ENCODE results near the gene CPED1. TPM values are rescaled to one million over a fixed set of nuclear protein-coding genes. Genes with fewer than 3 reads are reported as not detected.

Gene CPED1
- total RNA-seq, 1 donor from 2014 or later = 33.8 TPM

DNA sequence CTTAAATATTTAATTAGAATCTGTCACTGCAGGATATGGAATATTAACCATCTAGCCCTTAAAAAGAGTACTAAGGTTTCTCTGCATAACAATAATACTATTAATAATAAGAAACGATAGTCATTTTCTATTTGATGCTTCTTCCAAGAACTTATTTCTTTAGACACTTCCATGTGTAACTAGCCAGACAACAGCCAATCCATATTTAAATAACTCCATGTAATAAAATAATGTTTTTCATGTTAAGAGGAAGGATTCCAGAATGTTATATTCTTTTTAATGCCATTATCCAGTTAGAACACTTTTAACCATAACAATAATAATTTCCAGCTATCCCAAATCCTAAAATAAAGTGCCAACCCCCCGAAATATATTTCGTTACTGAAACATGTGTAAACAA, 170.2 kb downstream of the CPED1 start:
- Histone ChIP-seq H3K9me3 (replicated peaks) (no peaks in the 10 kb centered on the region), H3K4me1 (no peaks in the 10 kb centered on the region), H3K27me3 (ENCODE audit: low read depth) (no peaks in the 10 kb centered on the region), H3K4me3 (no peak overlapping the region), H3K36me3 (no peaks in the 10 kb centered on the region), H3K27ac (replicated peaks) (no peak overlapping the region)
- no peak for DNase-seq
- TF ChIP-seq, protein P1, sequence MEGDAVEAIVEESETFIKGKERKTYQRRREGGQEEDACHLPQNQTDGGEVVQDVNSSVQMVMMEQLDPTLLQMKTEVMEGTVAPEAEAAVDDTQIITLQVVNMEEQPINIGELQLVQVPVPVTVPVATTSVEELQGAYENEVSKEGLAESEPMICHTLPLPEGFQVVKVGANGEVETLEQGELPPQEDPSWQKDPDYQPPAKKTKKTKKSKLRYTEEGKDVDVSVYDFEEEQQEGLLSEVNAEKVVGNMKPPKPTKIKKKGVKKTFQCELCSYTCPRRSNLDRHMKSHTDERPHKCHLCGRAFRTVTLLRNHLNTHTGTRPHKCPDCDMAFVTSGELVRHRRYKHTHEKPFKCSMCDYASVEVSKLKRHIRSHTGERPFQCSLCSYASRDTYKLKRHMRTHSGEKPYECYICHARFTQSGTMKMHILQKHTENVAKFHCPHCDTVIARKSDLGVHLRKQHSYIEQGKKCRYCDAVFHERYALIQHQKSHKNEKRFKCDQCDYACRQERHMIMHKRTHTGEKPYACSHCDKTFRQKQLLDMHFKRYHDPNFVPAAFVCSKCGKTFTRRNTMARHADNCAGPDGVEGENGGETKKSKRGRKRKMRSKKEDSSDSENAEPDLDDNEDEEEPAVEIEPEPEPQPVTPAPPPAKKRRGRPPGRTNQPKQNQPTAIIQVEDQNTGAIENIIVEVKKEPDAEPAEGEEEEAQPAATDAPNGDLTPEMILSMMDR (IDR thresholded peaks at IDR 0.05; ENCODE audit: borderline replicate concordance) = no peak
- intact Hi-C loops (cut with micrococcal nuclease) = no loop called here

DNA sequence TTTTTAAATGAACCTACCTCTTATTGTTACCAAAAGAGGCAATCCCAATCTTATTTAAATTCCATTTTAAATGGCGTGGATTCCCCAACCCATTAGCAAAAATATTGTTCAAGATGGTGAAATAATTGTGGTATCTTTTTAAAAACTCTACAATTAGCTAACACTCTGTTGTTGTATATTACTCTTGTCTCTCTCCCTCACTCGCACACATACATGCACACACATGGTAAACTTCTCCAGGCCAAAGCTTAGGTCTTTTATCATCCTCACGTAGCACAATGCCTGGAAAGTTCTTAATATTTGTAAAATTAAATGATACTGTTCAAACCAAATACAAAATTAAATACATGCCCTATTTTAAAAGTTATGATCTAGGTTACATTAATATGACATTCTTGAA, 171.0 kb downstream of the CPED1 start:
- DNase-seq = no peak
- Histone ChIP-seq H3K4me1 (no peaks in the 10 kb centered on the region), H3K27me3 (ENCODE audit: low read depth) (no peaks in the 10 kb centered on the region), H3K4me3 (no peak overlapping the region), H3K27ac (replicated peaks) (no peak overlapping the region), H3K36me3 (no peaks in the 10 kb centered on the region), H3K9me3 (replicated peaks) (no peaks in the 10 kb centered on the region)
- TF ChIP-seq, protein P1 (IDR thresholded peaks at IDR 0.05; ENCODE audit: borderline replicate concordance) = no peak
- intact Hi-C loops (cut with micrococcal nuclease) = no loop called here

DNA sequence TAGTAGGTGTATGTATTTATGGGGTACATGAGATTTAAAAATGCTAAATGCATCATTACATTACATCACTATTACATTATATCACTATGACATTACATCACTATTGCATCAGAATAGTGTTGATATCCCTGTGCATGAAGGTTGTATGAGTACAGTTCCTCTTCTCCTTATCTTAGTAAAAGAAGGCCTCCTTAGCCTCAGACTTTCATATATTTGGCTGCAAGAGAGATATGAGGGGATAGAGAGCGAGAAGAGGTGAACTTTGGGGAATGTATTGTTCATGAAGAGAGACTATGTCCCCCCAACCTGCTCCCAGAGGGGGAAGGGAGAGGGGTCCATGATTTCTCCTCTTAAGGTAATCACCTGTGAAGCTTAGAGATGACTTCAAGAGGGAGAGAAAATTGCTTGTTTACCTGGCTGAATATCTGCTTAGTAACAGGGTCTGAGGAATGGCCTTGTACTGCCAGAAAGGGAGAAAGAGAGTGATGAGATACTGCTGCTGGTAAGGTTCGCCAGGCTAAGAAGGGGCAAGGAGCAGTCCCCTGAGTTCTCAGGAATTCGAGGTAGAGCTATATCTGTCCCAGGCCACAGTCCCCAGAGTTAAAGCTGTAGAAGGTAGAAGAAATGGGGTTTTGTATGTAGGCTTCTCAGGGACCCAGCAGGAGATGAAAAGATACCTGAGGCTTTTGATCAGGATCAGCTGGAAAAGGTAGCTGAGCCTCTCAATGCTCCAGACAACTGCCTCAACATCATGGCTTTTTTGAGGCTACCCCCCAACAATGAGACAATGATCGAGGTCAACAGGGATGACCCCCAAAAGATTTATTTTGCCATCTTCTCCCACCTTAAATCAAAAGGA, 171.9 kb downstream of the CPED1 start:
- intact Hi-C loops (cut with micrococcal nuclease) = no loop called here
- no peaks in the 10 kb centered on the region for H3K9me3 ChIP-seq (replicated peaks)
- TF ChIP-seq, protein P1 (IDR thresholded peaks at IDR 0.05; ENCODE audit: borderline replicate concordance) = no peak
- H3K27ac ChIP-seq (replicated peaks) = no peak overlapping the region
- H3K4me3 ChIP-seq = no peak overlapping the region
- H3K4me1 ChIP-seq = no peaks in the 10 kb centered on the region
- no peaks in the 10 kb centered on the region for H3K27me3 ChIP-seq (ENCODE audit: low read depth)
- no peak for DNase-seq
- no peaks in the 10 kb centered on the region for H3K36me3 ChIP-seq

DNA sequence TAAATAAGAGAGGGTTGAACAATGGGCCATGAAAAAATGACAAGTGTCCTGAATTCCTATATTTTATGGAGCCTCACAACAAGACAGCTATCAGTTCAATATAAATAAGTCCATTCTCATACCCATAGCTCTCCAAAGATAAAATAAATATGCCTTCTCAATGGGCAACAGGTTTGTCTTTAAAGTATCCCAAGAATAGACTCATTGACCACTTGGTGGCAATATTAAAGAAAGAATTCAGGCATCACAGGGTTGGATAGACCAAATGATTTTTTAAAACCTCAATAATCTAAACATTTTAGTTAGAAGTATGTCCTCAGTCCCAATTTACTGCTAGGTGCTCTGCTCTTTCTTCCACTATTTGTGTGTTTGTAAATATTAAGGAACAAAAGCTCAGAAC, 175.2 kb downstream of the CPED1 start:
- Histone ChIP-seq H3K27me3 (ENCODE audit: low read depth) (no peaks in the 10 kb centered on the region), H3K9me3 (replicated peaks) (no peaks in the 10 kb centered on the region), H3K4me1 (no peaks in the 10 kb centered on the region), H3K27ac (replicated peaks) (no peak overlapping the region), H3K36me3 (no peaks in the 10 kb centered on the region), H3K4me3 (no peak overlapping the region)
- TF ChIP-seq, protein P1 (IDR thresholded peaks at IDR 0.05; ENCODE audit: borderline replicate concordance) = no peak
- DNase-seq = no peak
- intact Hi-C loops (cut with micrococcal nuclease) = no loop called here

DNA sequence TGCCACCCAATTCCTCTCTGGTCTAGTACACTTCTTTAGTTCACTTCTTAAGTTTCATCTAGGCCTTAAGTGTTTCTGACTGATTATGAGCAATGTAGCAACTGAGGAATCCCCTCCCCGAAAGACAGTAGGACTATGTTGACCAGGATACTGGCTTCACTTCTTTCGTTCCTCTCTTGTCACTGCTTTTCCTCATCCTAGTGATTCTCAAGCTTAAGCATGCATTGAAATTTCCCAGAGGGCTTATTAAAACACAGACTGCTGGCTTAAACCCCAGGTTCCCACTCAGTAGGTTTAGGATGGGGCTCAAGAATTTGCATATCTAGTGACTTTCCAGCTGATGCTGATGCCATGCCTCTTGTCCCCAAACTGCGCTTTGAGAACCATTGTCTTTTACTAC, 175.7 kb downstream of the CPED1 start:
- DNase-seq = no peak
- no peaks in the 10 kb centered on the region for H3K4me1 ChIP-seq
- no peak overlapping the region for H3K4me3 ChIP-seq
- no peak overlapping the region for H3K27ac ChIP-seq (replicated peaks)
- intact Hi-C loops (cut with micrococcal nuclease) = no loop called here
- H3K9me3 ChIP-seq (replicated peaks) = no peaks in the 10 kb centered on the region
- no peaks in the 10 kb centered on the region for H3K36me3 ChIP-seq
- H3K27me3 ChIP-seq (ENCODE audit: low read depth) = no peaks in the 10 kb centered on the region
- TF ChIP-seq, protein P1 (IDR thresholded peaks at IDR 0.05; ENCODE audit: borderline replicate concordance) = no peak
